Sigmoid colon (tissue), 4 donors: ENCODE results near the gene GSX2.

Experiments used
- EP300 ChIP-seq, 4 donors: sonication (generic); formaldehyde crosslinking; IDR thresholded peaks; one replicate each; pipeline ENCODE4 v1.6.1; 2017; ENCODE audit warnings: antibody characterized with exemption in 4 of 4
- POLR2A ChIP-seq, 2 donors: fragments of 450-650 bp; IDR thresholded peaks; one replicate each; pipeline ENCODE4 v1.6.1; 2016; ENCODE audit warnings: antibody characterized with exemption in 2 of 2, mild to moderate bottlenecking in 2 of 2, moderate library complexity in 2 of 2
- POLR2AphosphoS5 ChIP-seq, 4 donors: sonication (generic); formaldehyde crosslinking; IDR thresholded peaks; one replicate each; pipeline ENCODE4 v1.6.1; 2017; ENCODE audit warnings: antibody characterized with exemption in 4 of 4
- TF ChIP-seq, protein P1 (sequence below), 4 experiments: fragments of 450-650 bp in 3 of 4; fragments of 200-600 bp in 1 of 4; IDR thresholded peaks; one replicate each; pipeline ENCODE4 v1.5.1; 2016 to 2019; ENCODE audit warnings: antibody characterized with exemption in 4 of 4, mild to moderate bottlenecking in 3 of 4, moderate library complexity in 2 of 4

- TF ChIP-seq, protein P1, sequence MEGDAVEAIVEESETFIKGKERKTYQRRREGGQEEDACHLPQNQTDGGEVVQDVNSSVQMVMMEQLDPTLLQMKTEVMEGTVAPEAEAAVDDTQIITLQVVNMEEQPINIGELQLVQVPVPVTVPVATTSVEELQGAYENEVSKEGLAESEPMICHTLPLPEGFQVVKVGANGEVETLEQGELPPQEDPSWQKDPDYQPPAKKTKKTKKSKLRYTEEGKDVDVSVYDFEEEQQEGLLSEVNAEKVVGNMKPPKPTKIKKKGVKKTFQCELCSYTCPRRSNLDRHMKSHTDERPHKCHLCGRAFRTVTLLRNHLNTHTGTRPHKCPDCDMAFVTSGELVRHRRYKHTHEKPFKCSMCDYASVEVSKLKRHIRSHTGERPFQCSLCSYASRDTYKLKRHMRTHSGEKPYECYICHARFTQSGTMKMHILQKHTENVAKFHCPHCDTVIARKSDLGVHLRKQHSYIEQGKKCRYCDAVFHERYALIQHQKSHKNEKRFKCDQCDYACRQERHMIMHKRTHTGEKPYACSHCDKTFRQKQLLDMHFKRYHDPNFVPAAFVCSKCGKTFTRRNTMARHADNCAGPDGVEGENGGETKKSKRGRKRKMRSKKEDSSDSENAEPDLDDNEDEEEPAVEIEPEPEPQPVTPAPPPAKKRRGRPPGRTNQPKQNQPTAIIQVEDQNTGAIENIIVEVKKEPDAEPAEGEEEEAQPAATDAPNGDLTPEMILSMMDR (IDR thresholded peaks at IDR 0.05): no peak
- TF ChIP-seq EP300 (IDR thresholded peaks at IDR 0.05) (no peak), POLR2A (IDR thresholded peaks at IDR 0.05) (no peak), POLR2AphosphoS5 (IDR thresholded peaks at IDR 0.05) (no peak)
Measured at GRCh38 chr4:54066718-54067129, 33.2 kb upstream of the GSX2 start.
